ENCODE data around the gene SLC26A1.

The SLC26A1 gene, protein sequence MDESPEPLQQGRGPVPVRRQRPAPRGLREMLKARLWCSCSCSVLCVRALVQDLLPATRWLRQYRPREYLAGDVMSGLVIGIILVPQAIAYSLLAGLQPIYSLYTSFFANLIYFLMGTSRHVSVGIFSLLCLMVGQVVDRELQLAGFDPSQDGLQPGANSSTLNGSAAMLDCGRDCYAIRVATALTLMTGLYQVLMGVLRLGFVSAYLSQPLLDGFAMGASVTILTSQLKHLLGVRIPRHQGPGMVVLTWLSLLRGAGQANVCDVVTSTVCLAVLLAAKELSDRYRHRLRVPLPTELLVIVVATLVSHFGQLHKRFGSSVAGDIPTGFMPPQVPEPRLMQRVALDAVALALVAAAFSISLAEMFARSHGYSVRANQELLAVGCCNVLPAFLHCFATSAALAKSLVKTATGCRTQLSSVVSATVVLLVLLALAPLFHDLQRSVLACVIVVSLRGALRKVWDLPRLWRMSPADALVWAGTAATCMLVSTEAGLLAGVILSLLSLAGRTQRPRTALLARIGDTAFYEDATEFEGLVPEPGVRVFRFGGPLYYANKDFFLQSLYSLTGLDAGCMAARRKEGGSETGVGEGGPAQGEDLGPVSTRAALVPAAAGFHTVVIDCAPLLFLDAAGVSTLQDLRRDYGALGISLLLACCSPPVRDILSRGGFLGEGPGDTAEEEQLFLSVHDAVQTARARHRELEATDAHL

DNA sequence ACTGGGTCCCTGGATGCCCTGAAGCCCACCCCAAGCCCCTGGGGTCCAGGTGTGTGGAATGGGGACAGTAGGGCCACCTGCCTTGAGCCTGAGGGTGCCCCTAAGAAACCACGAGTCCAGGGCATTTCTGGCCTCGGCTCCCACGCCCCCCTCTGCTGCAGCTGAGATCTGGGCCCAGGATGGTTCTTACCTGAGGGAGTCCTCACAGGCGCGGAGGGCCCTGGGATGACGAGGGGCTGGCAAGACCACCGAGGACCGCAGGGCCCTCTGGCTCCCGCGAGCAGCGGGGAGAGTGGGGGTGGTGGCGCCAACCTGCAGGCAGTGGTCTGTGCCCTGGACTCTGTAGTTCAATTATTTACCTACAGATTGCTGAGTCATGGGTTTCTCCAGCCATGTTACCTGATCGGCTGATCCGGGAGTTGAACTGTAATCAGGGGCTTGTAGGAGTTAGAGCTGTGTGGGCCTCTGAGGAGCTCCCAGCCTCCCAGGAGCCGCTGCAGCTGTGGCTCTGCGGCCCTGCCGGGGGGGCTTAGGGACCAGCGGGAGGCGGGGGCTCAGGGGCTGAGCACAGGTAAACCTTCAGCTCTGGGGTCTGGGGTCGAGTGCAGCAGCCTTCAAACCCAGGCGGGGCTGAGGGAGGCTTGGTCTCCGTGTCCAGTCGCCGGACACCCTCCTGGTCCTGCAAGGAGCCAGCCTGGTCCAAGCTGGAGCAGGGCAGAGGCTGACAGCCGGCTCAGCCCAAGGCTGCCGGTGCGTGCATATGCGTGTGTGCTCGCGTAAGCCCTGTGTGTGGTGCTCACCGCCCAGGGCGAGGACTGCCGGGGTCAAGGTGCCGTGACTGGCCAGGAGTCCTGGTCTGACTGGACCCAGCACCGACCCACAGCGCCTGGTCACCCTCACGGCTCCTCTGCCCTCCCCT lies at the start of gene SLC26A1:
Gene SLC26A1 (minus strand): TSS at position 294 of the 919 bp plus-strand sequence. CDS start 1,701 bp downstream, outside the sequence.
- no peak for DNase-seq

GRCh38 chr4:1042352-1043055 lies 49.3 kb upstream of the SLC26A1 start:
- no peak for DNase-seq

DNA sequence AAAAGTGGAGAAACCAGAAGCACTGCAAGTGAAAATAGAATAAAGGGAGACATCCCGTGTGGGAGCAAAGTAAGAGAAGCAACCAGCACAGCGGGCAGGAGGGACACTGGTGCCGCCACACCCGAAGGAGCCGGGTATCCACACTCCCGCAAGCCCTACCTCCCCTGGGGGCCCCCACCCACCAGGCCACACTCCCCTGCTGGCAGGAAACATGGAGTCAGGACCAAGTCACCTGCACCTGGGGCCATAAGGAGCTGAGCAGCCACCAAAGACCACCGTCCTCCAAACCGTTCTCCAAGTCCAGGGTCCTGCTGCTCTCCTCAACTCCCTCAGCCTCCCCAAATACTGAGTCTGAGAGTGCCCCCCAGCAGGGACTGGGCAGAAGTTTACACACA lies 48.7 kb upstream of the SLC26A1 start:
- DNase-seq, result no peak

DNA sequence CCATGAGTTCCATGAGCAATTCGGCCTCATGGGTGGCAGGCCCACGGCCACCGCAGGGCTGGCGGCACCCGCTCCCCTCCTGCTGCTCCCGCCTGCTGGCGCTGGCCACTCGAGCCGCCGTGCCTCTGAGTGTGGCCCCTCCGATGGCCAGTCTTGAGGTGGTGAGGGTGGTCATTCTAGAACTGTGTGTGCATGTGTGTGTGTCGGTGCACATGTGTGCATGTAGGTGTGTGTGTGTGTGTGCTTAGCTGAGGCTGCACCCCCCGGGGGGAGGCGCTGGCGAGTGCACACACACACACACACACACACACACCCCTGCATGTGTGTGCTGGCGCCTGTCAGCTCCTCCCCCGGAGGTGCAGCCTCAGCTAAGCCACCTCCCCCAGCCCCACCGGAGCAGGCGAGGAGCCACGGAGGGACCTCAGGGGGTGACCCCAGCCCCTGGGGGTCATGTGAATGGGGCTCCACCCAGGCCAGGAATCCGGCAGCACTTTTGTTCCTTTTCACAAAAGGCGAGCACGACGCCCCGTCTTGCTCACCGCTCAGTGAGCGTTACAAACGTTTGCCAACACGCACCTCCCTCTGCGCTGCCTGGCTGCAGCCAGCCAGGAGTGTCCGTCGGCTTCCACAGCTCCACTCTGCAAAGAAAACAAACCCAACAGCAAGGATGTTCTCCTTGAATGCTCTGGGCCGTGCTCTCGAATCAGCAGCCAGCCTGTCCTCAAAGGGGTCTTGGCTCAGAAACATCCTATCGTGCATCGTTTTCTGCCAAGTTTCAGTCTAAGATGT lies 48.1 kb upstream of the SLC26A1 start:
- no peak for DNase-seq

- DNase-seq, result no peak
Observed at GRCh38 chr4:1040344-1041146, 47.3 kb upstream of the SLC26A1 start.

GRCh38 chr4:1039493-1040343 lies 46.5 kb upstream of the SLC26A1 start:
- DNase-seq, result no peak

DNA sequence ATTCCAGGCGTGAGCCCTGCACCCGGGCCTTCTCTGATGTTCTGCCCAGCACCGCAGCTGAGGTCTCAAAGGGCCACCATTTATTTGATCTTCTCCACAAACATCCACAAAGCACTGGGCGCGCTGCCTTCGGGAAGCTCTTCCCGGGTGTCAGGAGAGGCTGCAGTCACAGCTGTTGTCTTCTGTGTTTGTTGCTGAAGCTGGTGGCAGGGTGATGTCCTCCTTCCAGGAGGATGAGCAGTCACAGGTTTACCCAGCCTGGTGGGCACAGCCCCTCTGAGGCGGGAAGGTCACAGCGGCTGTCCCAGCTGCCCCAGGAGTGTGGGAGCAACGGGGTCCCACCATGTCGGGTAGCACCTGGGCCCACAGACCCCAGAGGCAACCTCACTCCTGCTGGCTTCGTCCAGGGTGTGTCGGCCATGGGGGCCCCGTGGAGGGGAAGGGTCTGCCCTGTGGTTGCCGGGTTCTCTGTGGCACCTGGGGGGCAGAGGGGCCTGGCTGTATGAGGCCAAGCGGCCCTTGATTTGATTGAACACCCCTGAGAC lies 45.8 kb upstream of the SLC26A1 start:
- DNase-seq, result no peak

GRCh38 chr4:1036976-1037810 lies 44.0 kb upstream of the SLC26A1 start:
- no peak for DNase-seq

GRCh38 chr4:1036095-1036494 lies 42.9 kb upstream of the SLC26A1 start:
- DNase-seq, result no peak

DNA sequence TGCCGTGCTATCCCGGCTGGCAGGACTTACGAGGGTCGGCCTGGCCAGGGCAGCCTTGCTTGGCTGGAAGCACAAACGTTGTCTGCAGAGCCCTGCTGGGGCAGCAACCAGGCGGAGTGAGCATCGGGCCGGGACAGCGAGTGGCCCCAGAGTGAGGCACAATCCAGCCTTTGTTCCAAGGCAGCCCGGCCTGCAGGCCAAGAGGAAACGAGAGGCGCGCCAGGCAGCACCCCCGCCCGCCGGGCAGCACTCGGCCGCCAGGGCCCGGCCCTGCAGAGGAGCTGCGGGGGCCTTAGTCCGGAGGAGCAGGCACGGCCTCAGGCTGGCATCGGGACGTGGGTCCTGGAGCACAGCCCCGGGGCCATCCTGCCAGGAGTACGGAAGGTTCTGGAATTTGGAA lies 42.3 kb upstream of the SLC26A1 start:
- DNase-seq, result no peak

DNA sequence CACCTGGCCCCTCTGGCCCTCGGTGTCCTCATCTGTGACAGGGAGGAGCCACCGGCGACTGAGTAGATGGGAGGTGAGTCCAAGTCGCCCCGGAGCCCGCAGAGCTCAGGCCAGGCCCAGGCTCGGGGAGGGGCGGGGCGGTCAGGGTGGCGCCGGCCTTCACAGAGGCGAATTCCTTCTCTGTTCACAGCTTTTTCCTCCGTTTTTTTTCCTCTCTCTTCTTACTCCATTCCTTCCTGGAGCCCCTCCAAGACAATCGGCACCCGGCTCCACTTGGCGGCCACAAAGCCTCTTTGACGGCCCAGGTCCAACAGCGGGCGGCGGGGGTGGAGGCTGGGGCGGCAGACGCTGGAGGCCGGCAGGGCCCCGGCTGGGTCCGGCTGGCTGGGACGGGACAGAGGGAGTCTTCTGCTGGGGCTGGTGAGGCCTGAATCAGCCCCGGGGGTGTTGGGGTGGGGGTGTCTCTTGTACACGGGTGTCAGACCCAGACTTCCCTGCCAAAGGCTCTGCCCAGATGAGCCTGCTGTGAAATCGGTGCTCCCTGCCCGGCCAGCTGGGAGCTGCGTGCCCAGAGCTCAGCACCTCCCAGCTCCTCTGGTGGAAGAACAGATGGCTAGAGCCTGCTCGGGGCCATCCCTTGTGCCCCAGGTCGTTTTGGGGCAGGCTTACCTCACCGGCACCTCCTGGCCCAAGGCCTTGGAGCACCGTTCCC lies 40.8 kb upstream of the SLC26A1 start:
- DNase-seq, result no peak

DNA sequence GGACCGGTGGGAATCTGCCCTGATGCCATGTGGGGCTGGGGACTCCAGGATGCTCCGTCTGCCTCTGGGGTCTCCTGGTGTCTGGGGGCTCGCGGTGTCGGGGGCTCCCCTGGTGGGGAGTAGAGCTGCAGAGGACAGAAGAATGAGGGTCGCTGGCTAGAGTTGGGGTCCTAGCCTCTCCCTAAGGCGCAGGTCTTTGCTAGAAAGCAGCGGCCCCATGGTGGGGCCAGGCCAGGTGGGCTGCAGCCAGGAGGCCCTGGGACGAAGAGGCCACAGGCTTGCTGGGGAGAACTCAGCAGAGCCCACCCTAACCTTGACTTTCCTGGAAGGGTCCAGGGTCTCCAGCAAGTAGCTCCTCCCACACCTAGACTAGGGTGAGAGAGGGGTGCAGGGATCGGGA lies 39.7 kb upstream of the SLC26A1 start:
- no peak for DNase-seq

DNA sequence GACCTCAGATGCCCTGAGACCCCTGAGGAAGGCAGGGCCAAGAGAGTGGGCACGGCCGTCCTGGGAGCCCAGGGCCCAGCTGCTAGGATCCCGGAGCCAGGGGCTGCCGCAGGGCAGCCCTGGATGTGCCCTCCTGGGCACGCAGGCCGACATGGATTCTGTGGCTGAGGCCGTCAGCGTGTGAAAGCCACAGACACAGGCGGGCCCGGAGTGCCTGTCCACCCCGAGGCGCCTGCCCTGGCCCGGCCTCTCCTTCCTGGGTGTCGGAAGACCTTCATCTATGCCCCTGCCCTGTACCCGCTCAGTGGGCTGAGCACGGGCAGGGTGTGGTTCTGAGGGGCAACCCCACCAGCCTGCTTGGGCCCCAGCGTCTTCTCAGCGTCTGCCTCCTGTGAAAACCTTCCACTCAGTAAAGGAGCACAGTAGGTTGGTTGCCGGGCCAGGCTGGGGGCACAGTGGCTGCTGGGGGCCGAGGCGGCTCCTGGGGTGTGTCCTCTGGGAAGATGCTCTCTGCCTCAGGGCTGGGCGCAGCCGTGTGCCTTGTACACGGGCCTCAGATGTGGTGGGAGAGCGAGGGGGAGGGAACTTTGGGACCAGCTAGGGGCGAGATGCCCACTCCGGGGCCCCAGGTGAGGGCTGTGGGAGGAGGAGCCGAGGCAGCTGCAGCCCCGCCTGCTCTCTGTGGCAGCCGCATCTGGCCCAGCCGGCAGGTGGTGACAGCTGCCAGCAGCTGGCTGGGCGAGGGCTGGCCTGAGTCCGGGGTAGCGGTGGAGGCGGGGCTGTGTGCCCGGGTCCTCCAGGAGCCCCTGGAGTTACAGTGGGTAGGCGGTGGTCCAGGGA lies 39.0 kb upstream of the SLC26A1 start:
- DNase-seq, result no peak

- DNase-seq, result no peak
Observed at GRCh38 chr4:1031346-1031745, 38.1 kb upstream of the SLC26A1 start.

DNA sequence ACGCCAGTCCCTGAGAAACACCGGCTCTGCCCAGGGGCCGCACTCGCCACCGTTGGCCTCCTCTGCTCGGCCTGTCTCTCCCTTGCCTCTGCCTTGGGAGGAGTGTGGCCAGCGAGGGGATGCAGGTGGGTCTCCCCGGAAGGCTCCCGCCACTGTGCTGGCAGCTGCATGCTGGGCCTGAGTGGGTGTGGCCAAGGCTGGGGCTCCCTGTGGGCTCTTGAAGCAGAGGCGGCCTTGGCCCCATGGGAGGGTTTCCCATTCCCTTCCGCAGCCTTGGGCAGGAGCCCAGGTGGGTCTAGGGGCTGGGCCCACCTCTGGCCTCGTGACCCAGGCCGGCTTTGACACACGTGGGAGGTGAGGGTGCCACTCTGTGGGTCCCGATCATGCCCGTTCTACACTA lies 37.4 kb upstream of the SLC26A1 start:
- no peak for DNase-seq

- no peak for DNase-seq
Observed at GRCh38 chr4:1030031-1030430, 36.8 kb upstream of the SLC26A1 start.

- no peak for DNase-seq
Observed at GRCh38 chr4:1029529-1029928, 36.3 kb upstream of the SLC26A1 start.
